T-helper 22 cell (primary cell): Measurements from ENCODE around the gene MYO3A.

ENCODE experiments used
- DNase-seq: peaks from one replicate; pipeline ENCODE4 v3.0.0-alpha.2; 2020; ENCODE audit warnings: low read depth

Gene MYO3A

GRCh38 chr10:25933653-25934608 lies at the start of gene MYO3A:
Gene MYO3A, plus strand, starts transcription at chr10:25934229. Its CDS starts 17,882 bp downstream, at chr10:25952111.
- no peak for DNase-seq

DNA sequence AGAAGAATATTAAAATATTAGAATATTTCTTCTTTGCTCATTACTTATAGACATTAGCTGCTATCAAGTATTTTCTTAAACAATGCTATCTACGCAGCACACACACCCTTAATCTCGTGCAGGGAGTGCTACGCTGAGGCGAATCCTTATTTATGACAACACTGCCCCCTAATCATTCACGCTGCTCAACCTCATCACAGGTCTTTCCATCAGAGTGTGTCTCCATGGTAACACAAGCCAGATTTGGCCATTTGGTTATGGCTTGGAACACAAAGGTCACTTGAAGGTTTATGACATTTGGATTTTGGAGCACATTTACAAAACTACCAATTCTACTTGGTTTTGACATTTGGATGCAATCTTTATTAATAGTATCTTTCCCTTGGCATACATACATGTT lies 45.4 kb upstream of the MYO3A start:
- no peak for DNase-seq

DNA sequence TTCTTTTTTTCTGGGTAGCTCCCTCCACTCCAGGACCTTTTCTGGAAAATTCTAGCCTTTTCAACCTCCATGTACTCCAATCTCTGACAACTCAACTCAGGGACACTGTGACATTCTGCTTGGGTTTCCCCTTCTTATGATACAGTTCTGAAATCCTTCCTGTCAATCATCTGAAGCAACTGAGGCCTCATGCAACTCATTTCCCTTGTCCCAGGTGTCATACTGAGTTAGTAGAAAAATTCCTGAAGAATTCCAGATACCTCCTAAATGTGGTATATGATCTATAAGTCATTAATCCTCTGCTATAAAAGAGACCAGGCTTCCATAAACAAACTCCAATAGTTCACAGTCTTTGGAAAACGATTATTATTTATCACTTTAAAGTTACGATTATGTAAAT lies 43.0 kb upstream of the MYO3A start:
- no peak for DNase-seq

DNA sequence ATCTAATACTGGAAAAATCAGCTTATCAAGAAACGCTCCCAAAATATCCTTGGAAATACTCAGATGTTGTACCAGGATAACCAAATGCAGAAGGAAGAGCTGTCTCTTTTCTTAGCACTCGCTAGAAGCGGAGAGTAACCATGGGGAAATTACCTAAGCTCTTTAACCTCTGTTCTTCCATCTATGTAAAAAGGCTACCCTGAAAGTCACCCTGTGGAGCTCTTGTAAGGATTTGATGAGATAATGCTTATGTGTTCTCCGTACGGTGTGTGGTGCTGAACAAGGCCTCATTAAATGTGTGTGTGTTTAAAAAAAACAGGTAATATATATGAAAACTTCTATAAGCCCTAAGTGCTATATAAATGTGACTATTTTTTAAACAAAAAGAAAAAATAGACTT lies 38.2 kb upstream of the MYO3A start:
- no peak for DNase-seq

GRCh38 chr10:25896421-25896820 lies 37.6 kb upstream of the MYO3A start:
- DNase-seq = no peak

DNA sequence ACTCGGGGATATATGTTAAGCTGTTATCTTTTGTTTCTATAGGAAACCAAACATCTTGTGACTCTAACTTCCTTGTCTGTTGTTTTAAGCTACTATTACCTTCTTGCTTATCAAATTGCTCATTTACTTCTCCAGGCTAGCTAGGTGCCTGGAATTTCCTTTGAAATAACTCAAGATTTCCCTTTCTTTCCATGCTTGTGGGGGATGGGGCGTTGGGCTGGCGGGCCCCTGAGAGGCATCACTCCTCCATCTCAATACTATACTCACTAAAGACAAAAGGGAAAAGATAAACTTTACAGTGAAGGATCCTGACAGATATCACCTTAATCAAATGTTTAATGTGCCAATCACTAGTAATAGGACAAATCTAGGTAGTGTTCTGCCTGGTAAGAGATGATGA lies 34.7 kb upstream of the MYO3A start:
- DNase-seq = no peak

- DNase-seq = no peak
These were observed 32.8 kb upstream of the MYO3A start for GRCh38 chr10:25901199-25901598.

- no peak for DNase-seq
These were observed 32.0 kb upstream of the MYO3A start for GRCh38 chr10:25902002-25902401.

- no peak for DNase-seq
These were observed 26.8 kb upstream of the MYO3A start for GRCh38 chr10:25907261-25907660.

GRCh38 chr10:25912866-25913265 lies 21.2 kb upstream of the MYO3A start:
- DNase-seq = no peak

- DNase-seq = no peak
These were observed 19.3 kb upstream of the MYO3A start for GRCh38 chr10:25914776-25915175.

DNA sequence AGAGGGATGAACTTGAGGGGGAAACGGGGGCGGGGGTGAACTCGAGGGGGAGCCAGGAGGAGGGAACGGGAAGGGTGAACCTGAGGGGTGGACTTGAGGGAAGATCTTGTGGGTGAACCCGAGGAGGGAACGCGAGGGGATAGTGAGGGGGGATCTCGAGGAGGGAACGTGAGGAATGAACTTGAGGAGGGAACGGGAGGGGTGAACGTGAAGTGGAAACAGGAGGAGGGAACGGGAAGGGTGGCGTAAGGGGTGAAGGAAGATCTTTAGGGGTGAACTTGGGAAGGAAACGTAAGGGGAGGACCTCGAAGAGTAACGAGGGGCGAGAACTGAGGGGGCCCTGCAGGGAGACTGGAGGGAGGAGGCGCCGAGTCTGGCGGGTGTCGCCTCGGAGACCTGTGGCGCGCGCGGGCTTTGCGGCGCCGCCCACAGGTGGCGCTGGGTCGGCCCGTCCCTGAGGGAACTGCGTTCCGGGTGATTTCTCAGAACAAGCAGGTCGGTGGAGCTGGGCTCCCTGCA lies 651 bp downstream of the MYO3A start:
- DNase-seq = no peak

- no peak for DNase-seq
These were observed 4.4 kb downstream of the MYO3A start for GRCh38 chr10:25938405-25938804.

DNA sequence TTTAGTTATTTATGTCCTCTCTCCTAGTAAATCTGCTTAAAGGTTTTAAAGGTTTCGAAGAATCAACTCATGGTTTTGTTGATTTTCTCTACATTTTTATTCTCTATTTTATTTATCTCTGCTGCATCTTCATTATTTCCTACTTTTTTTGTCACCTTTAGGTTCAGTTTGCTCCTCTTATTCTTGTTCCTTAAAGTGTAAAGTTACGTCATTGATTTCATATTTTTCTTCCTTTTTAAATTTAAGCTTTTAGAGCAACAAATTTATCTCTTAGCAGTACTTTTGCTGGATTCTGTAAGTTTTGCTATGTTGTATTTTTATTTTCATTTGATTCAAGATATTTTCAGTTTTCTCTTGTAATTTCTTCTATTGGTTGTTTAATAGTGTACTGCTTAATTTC lies 10.7 kb downstream of the MYO3A start:
- DNase-seq = no peak

DNA sequence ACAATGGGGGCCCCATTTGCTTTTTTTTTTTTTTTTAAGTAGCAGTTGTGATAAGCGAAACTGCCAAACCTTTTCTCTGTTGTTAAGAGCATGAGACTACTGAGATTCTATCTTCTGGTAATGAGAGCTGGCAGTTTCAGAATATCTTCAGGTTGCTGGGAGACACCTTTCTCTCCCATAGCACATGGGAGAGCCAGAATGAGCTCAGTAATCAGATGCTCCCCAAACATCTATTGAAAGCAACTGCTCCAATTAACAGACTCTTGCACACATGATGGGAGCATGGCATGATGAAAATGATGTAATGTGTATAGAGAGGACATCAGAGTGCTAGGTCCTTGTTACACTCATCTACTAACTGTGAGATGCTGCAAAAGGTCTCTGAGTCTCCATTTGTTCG lies 18.8 kb downstream of the MYO3A start:
- DNase-seq = no peak

DNA sequence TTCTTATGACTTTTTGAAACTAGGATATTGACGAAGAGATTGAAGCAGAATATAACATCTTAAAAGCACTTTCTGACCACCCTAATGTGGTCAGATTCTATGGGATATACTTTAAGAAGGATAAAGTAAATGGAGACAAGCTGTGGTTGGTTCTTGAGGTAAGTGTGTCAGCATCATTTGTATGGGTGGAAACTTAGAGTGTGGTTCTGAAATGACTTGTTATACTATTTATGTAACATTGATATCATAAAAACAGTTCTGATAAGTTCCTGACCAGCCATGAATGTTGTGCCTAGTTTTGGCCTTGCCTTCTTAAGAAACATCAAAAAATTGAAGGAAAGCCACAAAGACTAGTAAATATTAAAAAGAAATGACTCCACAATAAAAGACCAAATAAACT lies 20.8 kb downstream of the MYO3A start:
- DNase-seq = no peak

DNA sequence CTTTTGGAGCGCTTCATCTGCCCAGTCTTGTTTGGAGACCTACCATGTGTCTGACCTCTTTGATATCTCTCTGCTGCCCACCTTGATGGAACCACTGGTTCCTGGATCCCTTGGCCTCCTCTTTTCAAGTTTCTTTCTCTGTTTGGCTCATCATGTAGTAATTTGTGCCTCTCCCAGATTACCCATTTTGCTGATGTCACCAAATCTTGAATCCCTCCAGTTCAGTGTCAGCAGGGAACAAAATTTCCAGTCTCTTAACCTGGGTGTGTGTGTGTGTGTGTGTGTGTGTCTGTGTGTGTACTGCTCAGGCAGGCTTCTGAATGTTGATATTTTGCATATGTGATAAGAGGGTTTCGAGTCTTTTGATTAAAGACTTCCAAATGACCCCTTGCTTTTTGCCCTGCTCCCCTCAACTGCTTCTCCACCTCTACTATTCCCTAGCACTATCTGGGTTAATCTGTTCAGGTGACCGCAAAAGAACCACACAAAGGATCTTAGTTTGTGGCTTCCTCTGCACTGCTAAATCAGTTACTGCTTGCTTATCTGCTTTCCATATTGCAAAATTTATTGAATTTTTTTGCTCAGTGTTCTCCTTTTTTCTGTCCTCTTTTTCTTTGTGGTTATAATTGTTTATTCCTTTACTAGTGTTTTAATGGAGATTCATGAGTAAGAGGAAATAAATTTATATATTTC lies 25.7 kb downstream of the MYO3A start:
- DNase-seq = no peak

DNA sequence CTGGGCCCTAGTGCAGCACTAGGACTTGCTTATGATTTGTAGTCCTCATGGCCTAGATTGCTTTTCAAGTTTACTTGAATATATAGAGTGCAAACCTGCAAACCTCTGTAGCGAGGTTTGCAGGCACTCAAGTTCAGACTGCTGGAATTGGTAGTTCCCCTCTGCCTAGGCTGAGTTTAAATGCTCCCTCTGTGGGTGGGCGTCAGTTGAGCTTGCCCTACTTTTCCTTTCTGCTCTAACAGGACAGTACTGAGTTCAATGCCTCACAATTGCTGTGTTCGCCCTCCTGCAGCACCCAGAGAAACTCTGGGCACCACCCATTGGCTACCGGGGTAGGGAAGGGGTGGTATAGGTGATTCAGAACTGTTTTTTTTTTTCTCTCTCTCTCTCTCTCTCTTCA lies 31.6 kb downstream of the MYO3A start:
- no peak for DNase-seq

GRCh38 chr10:25966844-25967243 lies 32.8 kb downstream of the MYO3A start:
- DNase-seq = no peak

DNA sequence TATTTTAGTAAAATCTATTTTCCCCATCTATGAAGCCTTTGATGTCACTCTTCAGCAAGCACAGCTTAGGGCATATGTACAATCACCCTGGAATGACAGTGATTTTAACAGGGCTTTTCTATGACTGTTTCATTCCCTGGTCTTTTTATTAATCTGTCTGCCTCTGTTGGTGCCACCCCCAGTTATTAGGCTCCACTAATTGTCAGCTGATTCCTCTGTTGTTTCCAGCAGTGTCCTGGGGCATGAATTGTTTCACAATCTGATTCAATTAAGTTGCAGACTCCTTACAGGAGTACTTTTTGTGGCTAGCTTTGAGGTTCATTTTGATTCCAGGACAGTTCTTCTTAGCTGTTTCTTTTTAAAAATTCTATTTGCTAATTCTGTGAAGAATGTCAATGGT lies 38.6 kb downstream of the MYO3A start:
- DNase-seq = no peak

DNA sequence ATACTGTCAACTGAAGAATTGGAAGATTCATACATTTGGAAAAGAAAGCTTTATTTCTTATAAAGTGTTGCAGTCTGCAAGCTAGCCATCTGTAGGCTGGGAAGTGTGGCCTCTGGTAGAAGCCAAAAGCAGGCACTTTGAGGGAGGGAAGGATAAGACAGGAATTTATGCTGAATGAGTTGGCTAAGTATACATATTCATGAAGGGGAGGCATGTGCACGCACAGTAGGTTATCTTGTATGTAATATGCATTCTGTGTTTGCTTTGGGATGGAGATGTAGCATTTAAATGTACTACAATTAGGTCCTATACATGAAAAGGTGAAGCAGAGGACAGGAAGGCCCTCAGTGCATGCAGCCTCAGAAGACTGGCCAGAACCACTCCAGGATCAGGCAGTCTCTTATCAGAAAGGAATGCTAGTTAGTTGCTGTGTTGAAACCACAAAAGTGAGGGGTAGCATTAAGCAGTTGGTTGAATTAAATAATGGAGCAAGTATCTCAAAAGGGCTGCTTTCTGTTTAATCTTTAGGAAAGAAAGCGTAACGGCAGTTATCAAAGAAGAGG lies 40.9 kb downstream of the MYO3A start:
- no peak for DNase-seq

DNA sequence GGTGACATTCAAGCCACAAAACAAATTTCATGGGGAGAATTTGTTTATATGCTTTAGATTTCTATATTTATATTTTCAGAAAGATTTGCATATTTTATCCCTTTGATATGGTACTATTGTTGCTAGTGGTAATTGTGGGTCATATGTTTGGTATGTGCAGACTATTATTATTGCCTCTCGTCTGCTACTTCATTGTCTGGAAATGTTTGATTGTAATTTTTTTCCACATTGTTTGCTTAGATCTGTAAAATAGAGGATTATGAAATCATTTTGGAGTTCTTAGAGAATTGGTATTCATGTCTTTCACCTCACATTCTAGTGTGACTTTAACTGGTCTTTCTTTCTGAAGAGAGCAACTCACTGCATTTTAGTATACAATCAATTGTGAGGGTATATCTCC lies 44.7 kb downstream of the MYO3A start:
- no peak for DNase-seq

- DNase-seq = no peak
These were observed 48.1 kb downstream of the MYO3A start for GRCh38 chr10:25982107-25982506.
